Panc1 (cell line): ENCODE measurements around the gene CAPZA2. TPM values are rescaled to one million over a fixed set of nuclear protein-coding genes. Genes with fewer than 3 reads are reported as not detected.

Source experiments
- ATAC-seq: fragments of 200-7000 bp; cut with Tn5 transposase; 2 replicates; pipeline ENCODE4 v1.9.1; 2020; ENCODE audit warnings: mild to moderate bottlenecking, moderate library complexity
- BruUV-seq: library from RNA; stranded (reverse); fragments of 400-500 nt; replicated peaks from 2 replicates; lab custom pipeline; 2021; lab: Mats Ljungman, UMichigan
- CTCF ChIA-PET: fragments of 300-600 bp; sonication (Branson Sonifier 250); formaldehyde crosslinking; loops from one replicate; lab custom pipeline; 2022; ENCODE audit warnings: antibody characterized with exemption; lab: Charles Lee
- POLR2A ChIA-PET: fragments of 300-600 bp; sonication (Branson Sonifier 250); formaldehyde crosslinking; loops from one replicate; lab custom pipeline; 2022; ENCODE audit warnings: antibody characterized with exemption; lab: Charles Lee
- DNase-seq: peaks from one replicate; pipeline ENCODE4 v3.0.0-alpha.2; 2010; ENCODE audit warnings: low read depth, low spot score
- H3K27ac ChIP-seq: 2 replicates; pipeline ENCODE4 v1.5.1; 2011; ENCODE audit warnings: mild to moderate bottlenecking, low read length, inconsistent platforms
- H3K27me3 ChIP-seq: fragments of 200-500 bp; sonication (Bioruptor generic); 2 replicates; pipeline ENCODE4 v1.6.0; 2014; ENCODE audit warnings: low read length, inconsistent platforms; ENCODE audit not compliant: control insufficient read depth, insufficient read depth
- H3K36me3 ChIP-seq: fragments of 200-500 bp; sonication (Bioruptor generic); 2 replicates; pipeline ENCODE4 v1.5.1; 2014; ENCODE audit warnings: inconsistent platforms, mild to moderate bottlenecking, low read length, moderate library complexity; ENCODE audit not compliant: control insufficient read depth, insufficient read depth
- H3K4me1 ChIP-seq: 2 replicates; pipeline ENCODE4 v1.5.1; 2011; ENCODE audit warnings: inconsistent platforms, mild to moderate bottlenecking, low read length, moderate library complexity; ENCODE audit not compliant: control insufficient read depth, insufficient read depth
- H3K4me3 ChIP-seq, 2 experiments: 2 replicates each; pipeline ENCODE4 v1.5.1; 2011 to 2012; ENCODE audit warnings: low read depth in 2 of 2, low read length in 2 of 2, mild to moderate bottlenecking in 2 of 2, inconsistent platforms in 1 of 2, moderate library complexity in 1 of 2
- H3K9me3 ChIP-seq: fragments of 200-500 bp; sonication (Bioruptor generic); 2 replicates; pipeline ENCODE4 v1.5.1; 2014; ENCODE audit warnings: low read depth, mild to moderate bottlenecking, inconsistent platforms, low read length, moderate library complexity; ENCODE audit not compliant: control insufficient read depth, insufficient read depth
- POLR2AphosphoS5 ChIP-seq: IDR thresholded peaks from 2 replicates; pipeline ENCODE4 v1.6.1; 2012; ENCODE audit warnings: mild to moderate bottlenecking, low read depth, low read length, moderate library complexity
- REST ChIP-seq, 2 experiments: IDR thresholded peaks; 2 replicates each; pipeline ENCODE4 v1.6.1; 2011 to 2012; ENCODE audit warnings: low read depth in 2 of 2, control low read depth in 1 of 2, low read length in 1 of 2, mild to moderate bottlenecking in 1 of 2, moderate library complexity in 1 of 2; ENCODE audit not compliant: insufficient read depth in 1 of 2
- SIN3A ChIP-seq: IDR thresholded peaks from 2 replicates; pipeline ENCODE4 v1.6.1; 2012; ENCODE audit warnings: low read depth, mild to moderate bottlenecking, low read length, moderate library complexity, borderline replicate concordance; ENCODE audit not compliant: insufficient read depth
- TCF7L2 ChIP-seq: IDR thresholded peaks from 2 replicates; pipeline ENCODE4 v1.6.1; 2011; ENCODE audit warnings: mild to moderate bottlenecking, low read depth, low read length, inconsistent platforms
- in situ Hi-C: cut with HindIII; loops from 2 replicates; pipeline ENCODE4 v1.10.0; 2016; ENCODE audit warnings: low sequenced_read_pairs, low pct_unique_long_range_greater_than_20kb
- intact Hi-C: fragments of 100-400 bp; cut with micrococcal nuclease; formaldehyde crosslinking; loops from one replicate; pipeline ENCODE4 v1.10.0; 2022; ENCODE audit not compliant: unreplicated experiment
- total RNA-seq: library from RNA; stranded (reverse); gene quantifications from one replicate; pipeline ENCODE4 v1.2.1, GENCODE V29; 2021; ENCODE audit not compliant: unreplicated experiment
- TF ChIP-seq, protein P1 (sequence below): fragments of 450-650 bp; IDR thresholded peaks from 2 replicates; pipeline ENCODE4 v1.5.1; 2017; ENCODE audit warnings: mild to moderate bottlenecking

The CAPZA2 gene
- total RNA-seq, 1 experiment from 2014 or later, result 195 TPM

- ATAC-seq, result no peak
- Histone ChIP-seq H3K36me3 (no peaks in the 10 kb centered on the region), H3K4me1 (no peaks in the 10 kb centered on the region), H3K27ac (no peak overlapping the region), H3K4me3 (no peak overlapping the region), H3K9me3 (no peaks in the 10 kb centered on the region), H3K27me3 (no peaks in the 10 kb centered on the region)
- TF ChIP-seq, protein P1, sequence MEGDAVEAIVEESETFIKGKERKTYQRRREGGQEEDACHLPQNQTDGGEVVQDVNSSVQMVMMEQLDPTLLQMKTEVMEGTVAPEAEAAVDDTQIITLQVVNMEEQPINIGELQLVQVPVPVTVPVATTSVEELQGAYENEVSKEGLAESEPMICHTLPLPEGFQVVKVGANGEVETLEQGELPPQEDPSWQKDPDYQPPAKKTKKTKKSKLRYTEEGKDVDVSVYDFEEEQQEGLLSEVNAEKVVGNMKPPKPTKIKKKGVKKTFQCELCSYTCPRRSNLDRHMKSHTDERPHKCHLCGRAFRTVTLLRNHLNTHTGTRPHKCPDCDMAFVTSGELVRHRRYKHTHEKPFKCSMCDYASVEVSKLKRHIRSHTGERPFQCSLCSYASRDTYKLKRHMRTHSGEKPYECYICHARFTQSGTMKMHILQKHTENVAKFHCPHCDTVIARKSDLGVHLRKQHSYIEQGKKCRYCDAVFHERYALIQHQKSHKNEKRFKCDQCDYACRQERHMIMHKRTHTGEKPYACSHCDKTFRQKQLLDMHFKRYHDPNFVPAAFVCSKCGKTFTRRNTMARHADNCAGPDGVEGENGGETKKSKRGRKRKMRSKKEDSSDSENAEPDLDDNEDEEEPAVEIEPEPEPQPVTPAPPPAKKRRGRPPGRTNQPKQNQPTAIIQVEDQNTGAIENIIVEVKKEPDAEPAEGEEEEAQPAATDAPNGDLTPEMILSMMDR, result no peak
- no peak for TF ChIP-seq REST (IDR thresholded peaks at IDR 0.05; ENCODE audit: insufficient read depth in 1 of 2, low read depth in 2 of 2, low read length in 1 of 2)
- TF ChIP-seq POLR2AphosphoS5, result no peak
- no peak for TF ChIP-seq TCF7L2
- no peak for TF ChIP-seq SIN3A
- ChIA-PET CTCF (no interaction called here), POLR2A (interaction anchor here (0.7 kb wide), 1 partner anchor 163 kb away, joined by 4 read pairs; no protein-coding TSS in a partner anchor)
- in situ Hi-C loops (no loop called here), intact Hi-C loops (no loop called here)
- no TSS peak for BruUV-seq
- DNase-seq, result no peak
These were observed 104.2 kb downstream of the CAPZA2 start for GRCh38 chr7:116966601-116967000.

DNA sequence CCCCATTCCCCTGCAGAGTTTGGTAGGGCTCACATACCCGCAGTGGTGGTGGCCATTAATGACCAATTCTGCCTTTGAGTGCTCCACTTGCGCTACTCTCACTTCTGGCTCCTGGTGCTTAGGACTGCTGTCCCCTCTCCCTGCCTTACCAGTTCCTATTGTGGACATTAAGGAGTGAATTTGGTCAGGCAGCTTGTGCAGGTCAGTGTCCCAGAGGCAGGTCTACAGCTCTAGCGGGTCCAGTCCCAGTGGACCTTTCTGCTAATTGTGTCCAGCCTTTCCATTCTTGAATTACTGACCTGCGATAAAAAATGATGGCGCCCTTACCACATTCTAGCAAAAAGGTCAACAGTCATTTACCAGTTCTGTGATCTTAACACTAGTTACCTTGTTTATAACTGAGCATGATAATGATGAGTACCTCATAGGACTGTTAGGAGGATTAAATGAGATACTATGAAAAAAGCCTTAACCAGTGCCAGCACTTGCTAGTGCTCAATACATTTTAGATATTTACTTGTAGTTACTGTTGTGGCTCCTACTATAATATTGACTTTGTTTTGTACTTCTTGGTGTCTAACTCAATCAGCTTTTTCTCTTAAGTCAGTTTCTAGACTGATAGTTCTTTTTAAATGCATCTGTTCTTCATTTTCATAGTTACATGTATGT, 105.0 kb downstream of the CAPZA2 start:
- POLR2A ChIA-PET, result no interaction called here
- intact Hi-C loops, result no loop called here

More for the DNA sequence above, 105.0 kb downstream of the CAPZA2 start:
- in situ Hi-C loops, result no loop called here
- Histone ChIP-seq H3K27me3 (no peaks in the 10 kb centered on the region), H3K36me3 (no peaks in the 10 kb centered on the region), H3K27ac (no peak overlapping the region), H3K4me1 (no peaks in the 10 kb centered on the region), H3K9me3 (no peaks in the 10 kb centered on the region), H3K4me3 (no peak overlapping the region)
- no TSS peak for BruUV-seq
- TF ChIP-seq, protein P1, result no peak
- TF ChIP-seq SIN3A (no peak), REST (IDR thresholded peaks at IDR 0.05; ENCODE audit: insufficient read depth in 1 of 2, low read depth in 2 of 2, low read length in 1 of 2) (no peak), TCF7L2 (no peak), POLR2AphosphoS5 (no peak)
- no peak for ATAC-seq
- DNase-seq, result no peak
- CTCF ChIA-PET, result interaction anchor here (0.6 kb wide), 1 partner anchor 834 kb away, joined by 3 read pairs; no protein-coding TSS in a partner anchor
